ENCODE results near the gene ARRDC1. TPM values are rescaled to one million over a fixed set of nuclear protein-coding genes. Genes with fewer than 3 reads are reported as not detected.

ARRDC1 gene
- total RNA-seq, 1 experiment from 2014 or later = 13.3 TPM

DNA sequence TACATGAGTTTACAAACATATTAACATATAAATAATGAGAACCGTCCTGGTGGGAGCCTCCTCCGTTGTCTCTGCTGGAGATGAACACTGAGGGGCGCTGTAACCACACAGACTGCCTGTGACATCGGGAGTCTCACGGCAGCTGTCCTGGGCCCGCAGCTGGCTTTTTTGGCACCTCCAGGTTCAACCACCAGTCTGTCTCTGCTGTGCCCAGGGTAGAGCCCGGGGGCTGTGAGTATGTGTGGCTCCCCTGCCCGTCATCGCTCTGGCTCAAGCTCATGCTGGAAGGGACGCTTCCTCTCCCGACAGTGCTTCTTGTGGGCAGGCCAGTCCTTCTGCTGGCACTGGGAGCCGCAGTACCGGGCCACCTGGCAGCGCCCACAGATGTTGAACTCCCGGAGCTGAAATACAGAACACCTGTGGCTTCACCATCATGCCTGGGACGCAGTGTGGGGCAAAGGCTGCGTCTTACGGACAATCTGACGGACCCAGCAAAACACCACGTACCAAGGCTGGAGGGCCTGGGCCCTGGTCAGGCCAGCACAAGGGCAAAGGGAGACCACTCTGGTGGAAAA is 23.1 kb upstream of the ARRDC1 start:
- Histone ChIP-seq H3K36me3 (ENCODE audit: insufficient read depth, low read length, poor library complexity, severe bottlenecking) (peaks cover 45% of the 10 kb centered on the region), H3K9me3 (ENCODE audit: low read depth, low read length, poor library complexity, severe bottlenecking) (no peaks in the 10 kb centered on the region), H3K27ac (ENCODE audit: low read depth, low read length, poor library complexity, severe bottlenecking) (no peak overlapping the region), H3K4me3 (ENCODE audit: low read depth, low read length, poor library complexity, severe bottlenecking) (no peak overlapping the region), H3K27me3 (replicated peaks; ENCODE audit: insufficient read depth, low read depth, low read length, poor library complexity) (no peaks in the 10 kb centered on the region), H3K4me1 (ENCODE audit: insufficient read depth, low read length, poor library complexity, severe bottlenecking) (peaks cover 12% of the 10 kb centered on the region)
- CTCF ChIA-PET = no interaction called here
- POLR2A ChIA-PET (ENCODE audit: low non-redundant PET) = no interaction called here
- intact Hi-C loops (cut with micrococcal nuclease; ENCODE audit: unreplicated experiment) = no loop called here
- TF ChIP-seq EZH2 (IDR thresholded peaks at IDR 0.05; ENCODE audit: borderline replicate concordance, low read depth, low read length, poor library complexity, severe bottlenecking) = no peak
- TF ChIP-seq, protein P1, sequence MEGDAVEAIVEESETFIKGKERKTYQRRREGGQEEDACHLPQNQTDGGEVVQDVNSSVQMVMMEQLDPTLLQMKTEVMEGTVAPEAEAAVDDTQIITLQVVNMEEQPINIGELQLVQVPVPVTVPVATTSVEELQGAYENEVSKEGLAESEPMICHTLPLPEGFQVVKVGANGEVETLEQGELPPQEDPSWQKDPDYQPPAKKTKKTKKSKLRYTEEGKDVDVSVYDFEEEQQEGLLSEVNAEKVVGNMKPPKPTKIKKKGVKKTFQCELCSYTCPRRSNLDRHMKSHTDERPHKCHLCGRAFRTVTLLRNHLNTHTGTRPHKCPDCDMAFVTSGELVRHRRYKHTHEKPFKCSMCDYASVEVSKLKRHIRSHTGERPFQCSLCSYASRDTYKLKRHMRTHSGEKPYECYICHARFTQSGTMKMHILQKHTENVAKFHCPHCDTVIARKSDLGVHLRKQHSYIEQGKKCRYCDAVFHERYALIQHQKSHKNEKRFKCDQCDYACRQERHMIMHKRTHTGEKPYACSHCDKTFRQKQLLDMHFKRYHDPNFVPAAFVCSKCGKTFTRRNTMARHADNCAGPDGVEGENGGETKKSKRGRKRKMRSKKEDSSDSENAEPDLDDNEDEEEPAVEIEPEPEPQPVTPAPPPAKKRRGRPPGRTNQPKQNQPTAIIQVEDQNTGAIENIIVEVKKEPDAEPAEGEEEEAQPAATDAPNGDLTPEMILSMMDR (conservative IDR thresholded peaks at IDR 0.05; ENCODE audit: low read depth, low read length) = peak; percentile 48
- BruUV-seq (replicated peaks) = no TSS peak
- DNase-seq (ENCODE audit: low spot score) = peak; percentile 51

DNA sequence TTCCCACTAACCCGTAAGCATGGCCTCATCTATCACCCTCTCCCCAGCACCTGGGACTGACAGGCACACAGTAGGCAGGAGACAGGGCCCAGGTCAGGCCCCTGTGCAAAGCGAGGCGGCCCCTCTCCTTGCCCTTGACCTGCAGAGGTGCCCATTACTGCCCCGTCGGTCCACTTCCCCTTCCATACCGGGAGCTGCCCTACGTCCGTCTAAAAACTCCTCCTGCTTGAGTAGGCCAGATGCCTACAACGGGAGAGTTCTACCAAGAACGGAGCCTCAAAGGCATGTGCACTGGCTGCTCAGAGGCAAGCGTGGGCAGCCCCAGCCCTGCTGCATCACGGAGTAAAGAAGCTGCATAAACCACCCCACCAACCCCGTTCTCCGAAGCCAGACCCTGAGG is 22.1 kb upstream of the ARRDC1 start:
- TF ChIP-seq, protein P1 (conservative IDR thresholded peaks at IDR 0.05; ENCODE audit: low read depth, low read length) = no peak
- TF ChIP-seq EZH2 (IDR thresholded peaks at IDR 0.05; ENCODE audit: borderline replicate concordance, low read depth, low read length, poor library complexity, severe bottlenecking) = no peak
- no peak for DNase-seq (ENCODE audit: low spot score)
- CTCF ChIA-PET = no interaction called here
- peaks cover 6% of the 10 kb centered on the region for H3K4me1 ChIP-seq (ENCODE audit: insufficient read depth, low read length, poor library complexity, severe bottlenecking)
- H3K4me3 ChIP-seq (ENCODE audit: low read depth, low read length, poor library complexity, severe bottlenecking) = no peak overlapping the region
- H3K27ac ChIP-seq (ENCODE audit: low read depth, low read length, poor library complexity, severe bottlenecking) = peak overlapping the region; percentile 57
- BruUV-seq (replicated peaks) = no TSS peak
- no peaks in the 10 kb centered on the region for H3K9me3 ChIP-seq (ENCODE audit: low read depth, low read length, poor library complexity, severe bottlenecking)
- H3K36me3 ChIP-seq (ENCODE audit: insufficient read depth, low read length, poor library complexity, severe bottlenecking) = peaks cover 55% of the 10 kb centered on the region
- intact Hi-C loops (cut with micrococcal nuclease; ENCODE audit: unreplicated experiment) = no loop called here
- no peaks in the 10 kb centered on the region for H3K27me3 ChIP-seq (replicated peaks; ENCODE audit: insufficient read depth, low read depth, low read length, poor library complexity)
- POLR2A ChIA-PET (ENCODE audit: low non-redundant PET) = no interaction called here

DNA sequence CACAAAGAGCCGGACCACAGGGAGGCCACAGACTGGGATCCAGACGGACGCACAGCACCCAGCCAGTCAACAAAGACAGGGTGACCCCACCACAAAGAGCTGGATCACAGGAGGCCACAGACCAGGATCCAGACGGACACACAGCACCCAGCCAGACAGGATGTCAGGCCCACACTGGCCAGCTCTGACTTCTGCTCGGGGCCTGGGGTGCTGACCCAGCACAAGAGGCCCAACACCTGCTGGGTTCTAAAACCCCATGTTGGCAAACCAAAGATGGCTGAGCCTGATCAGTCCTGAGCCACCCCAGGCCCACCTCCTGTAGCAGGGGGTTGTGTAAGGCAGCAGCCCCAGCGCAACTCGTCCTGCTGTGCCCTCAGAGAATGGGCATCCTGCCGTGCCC is 21.5 kb upstream of the ARRDC1 start:
- ChIA-PET POLR2A (ENCODE audit: low non-redundant PET) (no interaction called here), CTCF (no interaction called here)
- BruUV-seq (replicated peaks) = no TSS peak
- H3K27ac ChIP-seq (ENCODE audit: low read depth, low read length, poor library complexity, severe bottlenecking) = peak overlapping the region; percentile 57
- intact Hi-C loops (cut with micrococcal nuclease; ENCODE audit: unreplicated experiment) = no loop called here
- H3K4me1 ChIP-seq (ENCODE audit: insufficient read depth, low read length, poor library complexity, severe bottlenecking) = peaks cover 9% of the 10 kb centered on the region
- no peak for DNase-seq (ENCODE audit: low spot score)
- no peaks in the 10 kb centered on the region for H3K27me3 ChIP-seq (replicated peaks; ENCODE audit: insufficient read depth, low read depth, low read length, poor library complexity)
- no peak for TF ChIP-seq EZH2 (IDR thresholded peaks at IDR 0.05; ENCODE audit: borderline replicate concordance, low read depth, low read length, poor library complexity, severe bottlenecking)
- TF ChIP-seq, protein P1 (conservative IDR thresholded peaks at IDR 0.05; ENCODE audit: low read depth, low read length) = no peak
- H3K36me3 ChIP-seq (ENCODE audit: insufficient read depth, low read length, poor library complexity, severe bottlenecking) = peaks cover 58% of the 10 kb centered on the region
- H3K9me3 ChIP-seq (ENCODE audit: low read depth, low read length, poor library complexity, severe bottlenecking) = no peaks in the 10 kb centered on the region
- no peak overlapping the region for H3K4me3 ChIP-seq (ENCODE audit: low read depth, low read length, poor library complexity, severe bottlenecking)
